Fibroblast of lung (primary cell): ENCODE measurements around the gene TMEM203. TPM values are rescaled to one million over a fixed set of nuclear protein-coding genes. Genes with fewer than 3 reads are reported as not detected.

Experiments used
- DNase-seq, 2 donors: peaks; one replicate each; pipeline versions ENCODE4 v3.0.0 to v3.0.0-alpha.2; 2010; ENCODE audit warnings: low read depth in 2 of 2
- H2AFZ ChIP-seq: 2 replicates; pipeline ENCODE4 v1.5.1; 2012; ENCODE audit warnings: low read length, control low read depth, inconsistent platforms
- H3K27ac ChIP-seq: 2 replicates; pipeline ENCODE4 v1.5.1; 2011; ENCODE audit warnings: low read length, control low read depth; ENCODE audit not compliant: insufficient read depth
- H3K27me3 ChIP-seq: 2 replicates; pipeline ENCODE4 v1.5.1; 2011; ENCODE audit warnings: mild to moderate bottlenecking, low read length; ENCODE audit not compliant: control insufficient read depth, insufficient read depth
- H3K36me3 ChIP-seq: 2 replicates; pipeline ENCODE4 v1.5.1; 2011; ENCODE audit warnings: low read length; ENCODE audit not compliant: control insufficient read depth, insufficient read depth
- H3K4me1 ChIP-seq: 2 replicates; pipeline ENCODE4 v1.5.1; 2011; ENCODE audit warnings: low read length; ENCODE audit not compliant: control insufficient read depth, insufficient read depth; ENCODE audit errors: extremely low read depth
- H3K4me2 ChIP-seq: 2 replicates; pipeline ENCODE4 v1.5.1; 2011; ENCODE audit warnings: low read length, control low read depth; ENCODE audit not compliant: insufficient read depth; ENCODE audit errors: extremely low read depth
- H3K4me3 ChIP-seq, 4 experiments: fragments of 200-600 bp in 1 of 4; sonication (generic) in 1 of 4; replicated peaks in 1 of 4; 2 replicates each; pipeline ENCODE4 v1.5.1; 2011 to 2016; ENCODE audit warnings: low read length in 4 of 4, low read depth in 3 of 4, mild to moderate bottlenecking in 3 of 4, control low read depth in 2 of 4, inconsistent platforms in 1 of 4, mixed read lengths in 1 of 4; ENCODE audit not compliant: insufficient read depth in 1 of 4; ENCODE audit errors: control extremely low read depth in 1 of 4
- H3K79me2 ChIP-seq: 2 replicates; pipeline ENCODE4 v1.5.1; 2012; ENCODE audit warnings: mild to moderate bottlenecking, low read length, inconsistent platforms; ENCODE audit not compliant: control insufficient read depth, insufficient read depth
- H3K9ac ChIP-seq: 2 replicates; pipeline ENCODE4 v1.5.1; 2011; ENCODE audit warnings: mild to moderate bottlenecking, low read length, control low read depth; ENCODE audit not compliant: insufficient read depth
- H3K9me3 ChIP-seq: 2 replicates; pipeline ENCODE4 v1.5.1; 2012; ENCODE audit warnings: low read depth, low read length; ENCODE audit not compliant: control insufficient read depth, insufficient read depth
- H4K20me1 ChIP-seq: 2 replicates; pipeline ENCODE4 v1.5.1; 2011; ENCODE audit warnings: low read length; ENCODE audit not compliant: control insufficient read depth, insufficient read depth; ENCODE audit errors: extremely low read depth
- CTCF ChIP-seq, 2 donors: IDR thresholded peaks in 1 of 2; conservative IDR thresholded peaks in 1 of 2; 1 replicate in 1 of 2; 2 replicates in 1 of 2; pipeline ENCODE4 v1.5.1; 2011 to 2012; ENCODE audit warnings: low read length in 2 of 2, control low read depth in 1 of 2, inconsistent platforms in 1 of 2, low read depth in 1 of 2, mild to moderate bottlenecking in 1 of 2
- EZH2 ChIP-seq: IDR thresholded peaks from 2 replicates; pipeline ENCODE4 v1.5.1; 2012; ENCODE audit warnings: low read length, control low read depth, mild to moderate bottlenecking; ENCODE audit errors: missing control alignments
- polyA plus RNA-seq, 2 donors: library from polyadenylated mRNA; depleted of rRNA in 1 of 2; stranded (reverse) in 1 of 2; unstranded in 1 of 2; fragments of >200 nt; gene quantifications; 2 replicates each; pipeline ENCODE4 v1.2.1, GENCODE V29; 2011 to 2012; ENCODE audit warnings: missing spikeins in 1 of 2
- total RNA-seq: library from RNA; depleted of rRNA; stranded (reverse); fragments of >200 nt; gene quantifications from 2 replicates; pipeline ENCODE4 v1.2.1, GENCODE V29; 2014

The TMEM203 gene
- total and polyA plus RNA-seq, 2 donors (not counting 1 experiment from before 2014, with no cell fraction given) = 36.3 to 38.6 TPM

- Histone ChIP-seq H4K20me1 (no peaks in the 10 kb centered on the region), H3K27ac (no peak overlapping the region), H3K9me3 (no peaks in the 10 kb centered on the region), H3K36me3 (peaks cover 4% of the 10 kb centered on the region), H3K4me1 (peaks cover 7% of the 10 kb centered on the region), H3K27me3 (no peaks in the 10 kb centered on the region), H3K4me2 (no peak overlapping the region), H3K9ac (no peak overlapping the region), H2AFZ (no peak overlapping the region), H3K4me3 (no peak overlapping the region), H3K79me2 (peaks cover 14% of the 10 kb centered on the region)
- no peak for DNase-seq
- TF ChIP-seq EZH2 (no peak), CTCF (conservative IDR thresholded peaks at IDR 0.05 in 1 of 2, IDR thresholded peaks at IDR 0.05 in 1 of 2; ENCODE audit: low read depth in 1 of 2, low read length in 2 of 2) (no peak)
Observed at GRCh38 chr9:137251490-137252268, 46.2 kb upstream of the TMEM203 start.

DNA sequence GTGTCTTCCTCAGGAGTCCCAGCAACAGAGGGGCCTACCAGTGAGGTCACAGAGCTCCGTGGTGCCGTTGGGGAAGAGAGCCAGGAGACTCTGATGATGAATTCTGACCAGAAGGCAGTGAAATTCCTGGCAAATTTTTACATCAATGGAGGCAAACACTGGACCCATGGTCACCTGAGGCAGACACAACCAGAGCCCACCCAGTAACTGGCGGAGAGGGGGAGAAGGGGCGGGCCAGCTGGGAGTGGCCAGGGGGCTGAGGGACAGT lies 45.7 kb upstream of the TMEM203 start, which contains the start of gene STPG3:
STPG3 (plus strand) TSS at position 93 of the 268 bp plus-strand sequence; CDS start at position 94, 1 bp downstream.
- TF ChIP-seq EZH2 (no peak), CTCF (conservative IDR thresholded peaks at IDR 0.05 in 1 of 2, IDR thresholded peaks at IDR 0.05 in 1 of 2; ENCODE audit: low read depth in 1 of 2, low read length in 2 of 2) (no peak)
- H3K27me3 ChIP-seq = no peaks in the 10 kb centered on the region
- H3K4me2 ChIP-seq = no peak within 1 kb of the TSS
- H3K27ac ChIP-seq = no peak within 1 kb of the TSS
- no peaks in the 10 kb centered on the region for H3K36me3 ChIP-seq
- no peak within 1 kb of the TSS for H2AFZ ChIP-seq
- H3K4me1 ChIP-seq = peaks cover 2% of the 10 kb centered on the region
- no peaks in the 10 kb centered on the region for H4K20me1 ChIP-seq
- H3K9me3 ChIP-seq = no peaks in the 10 kb centered on the region
- no peak within 1 kb of the TSS for H3K9ac ChIP-seq
- DNase-seq = no peak
- H3K79me2 ChIP-seq = peaks cover 8% of the 10 kb centered on the region
- H3K4me3 ChIP-seq = no peak within 1 kb of the TSS

DNA sequence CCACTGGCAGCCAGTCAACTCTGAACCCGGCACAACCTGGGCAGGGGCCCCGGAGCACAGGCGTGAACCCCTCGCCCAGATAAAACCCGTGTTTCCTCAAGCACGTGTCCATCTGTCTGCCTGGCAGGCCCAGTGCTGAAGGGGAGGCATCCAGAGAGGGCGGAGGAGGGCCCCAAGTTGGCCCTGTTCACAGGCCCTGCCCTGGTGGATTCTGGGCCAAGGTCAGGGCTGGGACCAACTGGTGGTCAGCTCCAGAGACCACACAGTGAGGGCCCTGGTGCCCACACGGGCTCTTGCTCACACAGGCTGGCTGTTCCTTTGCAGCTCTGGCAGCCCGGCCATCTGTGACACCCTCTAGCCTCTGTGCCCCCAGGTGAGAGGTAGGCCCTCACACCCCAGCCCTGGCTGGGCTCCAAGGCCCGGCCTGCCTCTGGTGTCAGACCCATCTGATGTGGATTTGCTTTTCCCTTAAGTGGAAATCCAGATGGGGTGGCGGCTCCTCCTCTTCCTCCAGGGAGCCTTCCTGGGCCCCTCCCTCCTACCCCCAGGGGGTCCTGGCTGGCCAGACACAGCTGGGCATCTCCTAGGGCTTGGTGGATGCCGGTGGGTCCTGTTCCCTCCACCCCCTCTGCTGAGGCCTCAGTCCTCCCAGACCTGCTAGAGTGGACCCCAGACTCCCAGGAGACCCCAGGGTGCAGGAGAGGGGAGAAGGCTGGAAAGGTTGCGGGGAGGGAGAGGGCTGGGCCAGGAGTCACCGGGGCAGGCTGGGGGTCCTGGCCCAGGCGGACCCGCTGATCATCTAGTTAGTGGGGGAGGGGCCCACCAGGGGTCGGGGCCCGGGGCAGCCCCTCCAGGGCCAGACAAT lies 45.1 kb upstream of the TMEM203 start:
- H3K9me3 ChIP-seq = no peaks in the 10 kb centered on the region
- H3K36me3 ChIP-seq = no peaks in the 10 kb centered on the region
- no peak for DNase-seq
- H4K20me1 ChIP-seq = no peaks in the 10 kb centered on the region
- no peak overlapping the region for H3K9ac ChIP-seq
- no peaks in the 10 kb centered on the region for H3K27me3 ChIP-seq
- H2AFZ ChIP-seq = no peak overlapping the region
- TF ChIP-seq EZH2 (no peak), CTCF (conservative IDR thresholded peaks at IDR 0.05 in 1 of 2, IDR thresholded peaks at IDR 0.05 in 1 of 2; ENCODE audit: low read depth in 1 of 2, low read length in 2 of 2) (no peak)
- no peak overlapping the region for H3K4me2 ChIP-seq
- H3K27ac ChIP-seq = no peak overlapping the region
- H3K79me2 ChIP-seq = peaks cover 3% of the 10 kb centered on the region
- H3K4me3 ChIP-seq = no peak overlapping the region
- no peaks in the 10 kb centered on the region for H3K4me1 ChIP-seq
